ENCODE measurements around the gene EP400. TPM values are rescaled to one million over a fixed set of nuclear protein-coding genes. Genes with fewer than 3 reads are reported as not detected.

Gene EP400
- total RNA-seq, 1 donor from 2014 or later: 59.7 TPM

- intact Hi-C loops (cut with micrococcal nuclease): loop anchor here (2.0 to 5.0 kb wide), 2 partner anchors 759 to 1055 kb away; partner anchors contain the start of genes POLE, PXMP2 and RAN
Observed at GRCh38 chr12:131927110-131928079, 22.3 kb upstream of the EP400 start.

DNA sequence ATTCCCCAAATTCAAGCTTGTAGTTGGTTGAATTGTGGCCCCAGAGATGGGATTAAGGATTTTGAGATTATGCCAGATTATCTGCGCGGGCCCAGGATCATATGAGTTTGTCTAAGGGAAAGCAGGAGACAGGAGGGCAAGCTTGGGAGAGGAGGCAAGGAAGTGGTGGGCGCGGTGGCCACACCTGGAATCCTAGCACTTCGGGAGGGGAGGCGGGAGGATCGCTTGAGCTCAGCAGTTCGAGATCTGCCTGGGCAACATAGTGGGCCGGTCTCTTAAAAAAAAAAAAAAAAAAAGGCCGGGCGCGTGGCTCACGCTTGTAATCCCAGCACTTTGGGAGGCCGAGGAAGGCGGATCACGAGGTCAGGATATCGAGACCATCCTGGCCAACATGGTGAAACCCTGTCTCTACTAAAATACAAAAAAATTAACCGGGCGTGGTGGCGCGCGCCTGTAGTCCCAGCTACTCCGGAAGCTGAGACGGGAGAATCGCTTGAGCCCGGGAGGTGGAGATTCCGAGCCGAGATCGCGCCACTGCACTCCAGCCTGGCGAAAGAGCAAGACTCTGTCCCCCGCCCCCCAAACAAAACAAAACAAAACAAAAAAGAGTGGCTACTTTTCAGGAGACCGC is 21.5 kb upstream of the EP400 start:
- intact Hi-C loops (cut with micrococcal nuclease): loop anchor here (2.0 to 5.0 kb wide), 2 partner anchors 759 to 1056 kb away; partner anchors contain the start of genes POLE, PXMP2 and RAN

GRCh38 chr12:131928711-131929580 is 20.8 kb upstream of the EP400 start, which contains the start of gene PUS1:
PUS1 (plus strand) TSS chr12:131929276; CDS start chr12:131929723, 447 bp downstream.
- intact Hi-C loops (cut with micrococcal nuclease): loop anchor here (1.0 to 5.0 kb wide), 9 partner anchors 20 to 1057 kb away; partner anchors contain the start of genes EP400, POLE, PXMP2 and RAN

- intact Hi-C loops (cut with micrococcal nuclease): loop anchor here (1.0 to 5.0 kb wide), 9 partner anchors 19 to 1058 kb away; partner anchors contain the start of genes EP400, POLE, PXMP2 and RAN
Observed at GRCh38 chr12:131929581-131930456, 19.9 kb upstream of the EP400 start.

GRCh38 chr12:131930510-131930909 is 19.2 kb upstream of the EP400 start:
- intact Hi-C loops (cut with micrococcal nuclease): no loop called here

DNA sequence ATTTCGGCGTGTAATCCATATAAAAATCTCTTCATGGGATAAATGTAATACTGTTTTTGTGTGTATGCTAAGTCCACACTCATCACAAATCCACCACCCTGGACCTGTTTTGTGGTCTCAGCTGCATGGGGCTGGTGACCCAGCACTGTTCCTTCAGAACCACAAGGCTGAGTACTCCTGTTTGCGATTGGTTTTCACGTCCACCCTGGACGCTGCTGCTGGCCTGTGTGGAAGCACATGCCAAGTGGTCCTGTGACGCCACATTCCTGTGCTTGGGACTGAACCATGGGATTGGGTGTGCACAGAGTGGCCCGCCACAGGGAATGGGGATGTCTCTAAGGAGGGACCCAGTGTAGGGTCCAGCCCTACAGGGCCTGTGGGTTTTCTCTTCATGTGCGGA is 16.4 kb upstream of the EP400 start:
- intact Hi-C loops (cut with micrococcal nuclease): no loop called here

DNA sequence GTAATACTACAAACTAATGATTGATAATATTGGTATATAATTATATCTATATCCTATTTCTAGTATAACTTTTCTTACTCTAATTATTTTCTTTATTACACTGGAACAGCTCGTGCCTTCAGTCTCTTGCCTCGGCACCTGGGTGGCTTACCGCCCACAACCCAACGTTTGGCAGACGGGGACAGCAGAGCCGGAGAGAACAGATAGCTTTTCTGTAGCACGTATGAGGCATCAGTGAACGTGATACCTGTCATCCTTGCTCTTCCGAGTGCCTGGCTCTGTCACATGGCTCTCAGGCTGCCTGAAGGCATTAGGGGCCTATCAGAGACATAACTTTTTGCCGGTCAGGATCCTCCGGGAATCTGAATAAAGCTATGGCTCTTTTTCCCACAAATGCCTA is 15.2 kb upstream of the EP400 start:
- intact Hi-C loops (cut with micrococcal nuclease): no loop called here

GRCh38 chr12:131938082-131938481 is 11.7 kb upstream of the EP400 start:
- intact Hi-C loops (cut with micrococcal nuclease): no loop called here

DNA sequence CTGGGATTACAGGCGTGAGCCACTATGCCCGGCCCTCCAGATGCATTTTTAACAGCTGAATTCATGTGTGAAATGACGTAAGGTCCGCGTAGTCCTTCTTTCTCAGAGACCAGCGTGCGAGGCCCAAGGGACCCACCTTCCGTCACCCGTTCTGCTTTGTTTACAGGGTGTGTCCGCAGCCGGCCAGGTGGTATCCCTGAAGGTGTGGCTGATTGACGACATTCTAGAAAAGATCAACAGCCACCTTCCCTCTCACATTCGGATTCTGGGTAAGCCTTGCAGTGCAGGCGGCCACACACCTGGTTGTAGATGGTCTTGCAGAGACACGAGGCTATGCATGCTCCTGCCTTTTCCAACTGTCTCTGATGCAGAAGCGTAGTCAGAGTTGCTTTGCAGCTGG is 10.7 kb upstream of the EP400 start:
- intact Hi-C loops (cut with micrococcal nuclease): no loop called here

GRCh38 chr12:131940141-131940547 is 9.6 kb upstream of the EP400 start:
- intact Hi-C loops (cut with micrococcal nuclease): no loop called here

DNA sequence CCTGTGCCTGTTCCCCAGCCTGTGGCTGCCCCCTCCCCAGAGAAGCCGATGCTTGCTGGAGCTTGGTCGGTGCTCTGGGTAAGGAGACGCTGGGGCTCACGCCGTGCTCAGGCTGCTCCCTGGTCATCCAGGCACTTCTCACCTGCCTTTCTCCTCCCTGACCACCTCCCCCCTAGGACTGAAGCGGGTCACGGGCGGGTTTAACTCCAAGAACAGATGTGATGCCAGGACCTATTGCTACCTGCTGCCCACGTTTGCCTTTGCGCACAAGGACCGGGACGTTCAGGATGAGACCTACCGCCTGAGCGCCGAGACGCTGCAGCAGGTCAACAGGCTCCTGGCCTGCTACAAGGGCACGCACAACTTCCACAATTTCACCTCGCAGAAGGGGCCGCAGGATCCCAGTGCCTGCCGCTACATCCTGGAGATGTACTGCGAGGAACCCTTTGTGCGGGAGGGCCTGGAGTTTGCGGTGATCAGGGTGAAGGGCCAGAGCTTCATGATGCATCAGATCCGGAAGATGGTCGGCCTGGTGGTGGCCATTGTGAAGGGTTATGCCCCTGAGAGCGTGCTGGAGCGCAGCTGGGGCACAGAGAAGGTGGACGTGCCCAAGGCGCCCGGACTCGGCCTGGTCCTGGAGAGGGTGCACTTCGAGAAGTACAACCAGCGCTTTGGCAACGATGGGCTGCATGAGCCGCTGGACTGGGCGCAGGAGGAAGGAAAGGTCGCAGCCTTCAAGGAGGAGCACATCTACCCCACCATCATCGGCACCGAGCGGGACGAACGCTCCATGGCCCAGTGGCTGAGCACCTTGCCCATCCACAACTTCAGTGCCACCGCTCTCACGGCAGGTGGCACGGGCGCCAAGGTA is 8.4 kb upstream of the EP400 start:
- intact Hi-C loops (cut with micrococcal nuclease): no loop called here

DNA sequence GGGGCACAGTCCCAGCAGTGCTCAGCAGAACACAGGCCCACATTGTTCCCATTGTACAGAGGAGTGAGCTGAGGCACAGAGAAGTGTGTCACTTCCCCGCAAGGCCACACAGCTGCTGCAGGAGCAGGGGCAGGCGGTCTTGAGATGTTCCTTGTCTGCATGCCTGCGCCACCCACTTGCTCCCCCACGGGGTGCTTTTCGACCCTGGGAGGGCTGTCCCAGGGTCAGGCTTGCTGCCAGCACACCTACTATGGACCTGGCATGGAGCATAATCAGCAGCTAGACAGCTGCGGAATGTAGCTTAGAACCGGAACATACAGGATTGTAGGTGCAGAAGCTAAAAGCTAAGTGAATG is 7.8 kb upstream of the EP400 start:
- intact Hi-C loops (cut with micrococcal nuclease): no loop called here

DNA sequence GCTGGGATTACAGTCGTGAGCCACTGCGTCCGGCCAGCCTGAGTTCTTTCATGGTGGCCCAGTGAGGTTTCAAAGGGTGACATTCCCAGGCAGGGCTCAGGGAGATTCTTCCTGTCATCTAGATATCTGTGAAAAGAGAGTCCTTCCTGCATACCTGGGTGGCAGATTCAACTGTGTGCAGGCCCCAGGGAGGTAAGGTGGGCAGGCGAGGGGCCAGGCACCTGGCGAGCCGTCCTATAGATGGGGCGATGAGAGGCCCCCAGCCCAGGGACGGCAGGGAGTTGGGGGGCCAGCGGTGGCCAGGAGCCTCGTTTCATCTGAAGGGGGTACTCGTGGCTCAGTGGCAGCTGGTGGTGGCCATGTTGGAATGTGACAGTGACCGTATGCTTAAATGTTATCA is 7.1 kb upstream of the EP400 start:
- intact Hi-C loops (cut with micrococcal nuclease): no loop called here

DNA sequence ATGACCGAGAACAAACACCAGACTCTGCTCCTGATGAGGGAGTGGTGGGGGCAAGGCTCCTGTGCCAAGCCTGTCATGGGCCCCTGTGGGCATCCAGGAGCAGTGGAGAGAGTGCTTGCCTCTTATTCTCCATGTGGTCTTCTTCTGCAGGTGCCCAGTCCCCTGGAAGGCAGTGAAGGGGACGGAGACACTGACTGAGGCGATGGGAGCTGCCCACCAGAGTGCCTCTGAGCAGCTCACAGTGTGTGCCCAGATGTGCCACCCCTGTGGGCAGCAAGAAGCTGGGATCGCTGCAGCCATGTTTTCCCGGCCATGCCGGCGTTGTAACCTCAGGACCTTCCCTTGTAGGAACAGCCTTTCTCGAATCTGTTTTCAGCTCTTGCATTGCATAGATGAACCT is 6.4 kb upstream of the EP400 start:
- intact Hi-C loops (cut with micrococcal nuclease): no loop called here

DNA sequence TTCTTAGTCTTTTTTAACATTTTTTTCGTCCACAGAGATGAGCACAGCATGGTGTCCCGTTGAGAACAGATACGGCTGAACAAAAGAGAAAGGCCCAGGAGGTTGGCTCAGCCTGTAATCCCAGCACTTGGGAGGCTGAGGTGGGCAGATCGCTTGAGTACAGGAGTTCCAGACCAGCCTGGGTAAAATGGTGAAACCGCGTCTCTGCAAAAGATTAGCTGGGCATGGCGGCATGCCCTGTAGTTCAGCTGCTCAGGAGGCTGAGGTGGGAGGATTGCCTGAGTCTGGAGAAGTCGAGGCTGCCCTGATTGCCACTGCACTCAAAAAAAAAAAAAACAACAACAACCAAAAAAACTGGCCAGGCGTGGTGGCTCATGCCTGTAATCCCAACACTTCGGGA is 5.9 kb upstream of the EP400 start:
- intact Hi-C loops (cut with micrococcal nuclease): no loop called here

DNA sequence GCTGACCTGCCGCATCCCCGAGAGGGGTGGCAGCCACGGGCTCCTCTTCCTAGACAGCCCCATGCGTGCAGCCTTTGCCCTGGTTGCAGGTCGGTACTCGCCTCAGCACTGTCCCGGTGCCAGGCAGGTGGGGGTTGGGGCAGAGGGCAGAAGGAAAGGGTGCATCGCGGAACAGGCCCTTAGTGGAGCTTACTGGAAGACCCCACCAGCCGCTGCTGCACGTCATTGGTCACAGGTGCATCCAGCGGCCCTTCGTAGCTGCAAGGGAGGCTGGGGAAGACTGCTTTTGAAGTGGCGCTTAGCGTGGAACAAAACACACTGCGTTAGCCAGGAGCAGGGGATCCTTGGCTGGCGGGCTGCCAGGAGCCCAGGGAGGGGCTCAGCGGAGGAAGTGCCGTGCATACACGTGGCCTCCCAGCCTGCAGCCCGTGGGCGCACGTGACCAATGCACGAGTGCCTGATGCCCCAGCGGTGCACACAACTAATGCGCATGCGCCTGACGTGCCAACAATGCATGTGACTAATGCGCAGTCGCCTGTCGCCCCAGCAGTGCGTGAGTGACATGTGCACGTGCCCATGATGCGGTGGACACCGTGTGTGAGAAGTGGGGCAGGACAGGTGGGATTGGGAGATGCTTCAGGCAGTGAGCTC is 5.0 kb upstream of the EP400 start:
- intact Hi-C loops (cut with micrococcal nuclease): loop anchor here (5.0 kb wide), 4 partner anchors 107 to 342 kb away; partner anchors contain the start of genes DDX51 and NOC4L

GRCh38 chr12:131946757-131947156 is 3.0 kb upstream of the EP400 start:
- intact Hi-C loops (cut with micrococcal nuclease): loop anchor here (5.0 kb wide), 4 partner anchors 109 to 344 kb away; partner anchors contain the start of genes DDX51 and NOC4L

DNA sequence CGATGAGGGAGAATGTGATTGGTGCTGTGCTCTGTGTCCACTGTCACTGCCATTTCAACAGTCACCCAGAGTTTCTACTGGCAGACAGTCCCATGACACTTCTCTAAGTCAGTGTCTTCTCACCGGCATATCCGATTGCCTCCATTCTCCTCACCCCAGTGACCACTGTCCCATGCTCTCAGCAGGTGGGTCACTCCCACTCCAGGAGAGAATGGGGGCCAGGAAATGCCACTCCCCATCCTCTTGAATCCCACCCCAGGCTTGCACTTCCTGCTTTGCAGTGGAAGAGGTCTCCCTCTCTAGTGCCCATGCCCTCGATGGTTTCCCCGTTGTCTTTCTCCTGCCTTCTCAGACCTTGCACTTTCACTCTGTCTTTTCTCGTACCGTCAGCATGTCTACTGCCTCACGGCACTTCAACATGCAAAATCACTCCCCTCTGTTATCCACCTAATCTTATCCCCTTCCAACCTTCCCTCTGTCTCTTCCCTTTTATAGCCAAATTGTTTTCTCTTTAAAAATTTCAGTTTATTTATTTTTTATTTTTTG is 2.2 kb upstream of the EP400 start:
- intact Hi-C loops (cut with micrococcal nuclease): loop anchor here (2.0 to 5.0 kb wide), 7 partner anchors 110 to 1109 kb away; partner anchors contain the start of genes DDX51, NOC4L, SFSWAP and STX2

All from T-helper 1 cell treated with Interleukin-12 subunit alpha and Interleukin-12 subunit beta and Interleukin-4 antibody, amounts not matched to agents 30 ng/mL and 1 ng/mL, for 36 hours (primary cell).